Frontal cortex (tissue), 4 donors: ENCODE results near the gene DNAH6. TPM values are rescaled to one million over a fixed set of nuclear protein-coding genes. Genes with fewer than 3 reads are reported as not detected.
A peak's percentile ranks its signal among the peaks of the same experiment; 100 is the strongest.
"Not testable (repeated sequence)": the region's sequence is repeated elsewhere in the genome, so short reads cannot be mapped to it uniquely, and the experiment has no call there.

ENCODE experiments used
- DNase-seq, 2 donors: peaks; one replicate each; pipeline ENCODE4 v3.0.0; 2012; ENCODE audit warnings: low spot score in 2 of 2
- FAIRE-seq: peaks from 2 replicates; lab custom pipeline; 2012; peaks lifted over from hg19 to GRCh38; lab: Jason Lieb, UNC
- total RNA-seq: library from RNA; depleted of rRNA; stranded (reverse); fragments of >200 nt; gene quantifications from one replicate; pipeline ENCODE4 v1.2.3, GENCODE V29; 2014
- donor health status: control.
- donor health status: control.
- donor health status: control.

The DNAH6 gene, protein sequence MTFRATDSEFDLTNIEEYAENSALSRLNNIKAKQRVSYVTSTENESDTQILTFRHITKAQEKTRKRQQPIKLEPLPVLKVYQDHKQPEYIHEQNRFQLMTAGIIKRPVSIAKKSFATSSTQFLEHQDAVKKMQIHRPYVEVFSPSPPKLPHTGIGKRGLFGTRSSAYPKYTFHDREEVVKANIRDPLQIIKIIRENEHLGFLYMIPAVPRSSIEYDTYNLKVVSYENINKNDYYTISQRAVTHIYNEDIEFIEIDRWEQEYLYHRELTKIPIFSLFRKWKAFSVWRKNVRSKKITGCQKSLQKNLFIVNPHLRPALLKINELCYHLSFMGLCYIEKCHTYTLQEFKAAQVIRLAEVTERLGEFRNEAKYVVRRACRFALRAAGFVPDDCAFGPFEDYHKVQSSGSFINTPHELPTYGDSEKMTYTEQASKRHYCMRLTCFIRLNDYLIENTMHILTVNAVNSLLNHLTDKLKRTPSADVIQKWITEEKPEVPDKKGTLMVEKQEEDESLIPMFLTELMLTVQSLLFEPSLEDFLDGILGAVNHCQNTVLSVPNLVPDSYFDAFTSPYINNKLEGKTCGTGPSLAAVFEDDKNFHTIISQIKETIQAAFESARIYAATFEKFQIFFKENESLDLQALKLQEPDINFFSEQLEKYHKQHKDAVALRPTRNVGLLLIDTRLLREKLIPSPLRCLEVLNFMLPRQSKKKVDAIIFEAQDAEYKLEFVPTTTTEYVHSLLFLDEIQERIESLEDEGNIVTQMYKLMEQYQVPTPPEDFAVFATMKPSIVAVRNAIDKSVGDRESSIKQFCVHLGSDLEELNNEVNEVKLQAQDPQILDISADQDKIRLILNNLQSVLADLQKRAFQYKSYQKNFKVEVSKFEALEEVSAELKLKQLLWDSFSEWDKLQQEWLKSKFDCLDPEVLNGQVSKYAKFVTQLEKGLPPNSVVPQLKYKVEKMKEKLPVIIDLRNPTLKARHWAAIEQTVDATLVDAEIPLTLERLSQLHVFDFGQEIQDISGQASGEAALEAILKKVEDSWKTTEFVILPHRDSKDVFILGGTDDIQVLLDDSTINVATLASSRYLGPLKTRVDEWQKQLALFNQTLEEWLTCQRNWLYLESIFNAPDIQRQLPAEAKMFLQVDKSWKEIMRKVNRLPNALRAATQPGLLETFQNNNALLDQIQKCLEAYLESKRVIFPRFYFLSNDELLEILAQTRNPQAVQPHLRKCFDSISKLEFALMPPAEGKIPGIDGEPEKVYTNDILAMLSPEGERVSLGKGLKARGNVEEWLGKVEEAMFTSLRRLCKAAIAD (N-terminal part only)
- 4.9 TPM for total RNA-seq

DNA sequence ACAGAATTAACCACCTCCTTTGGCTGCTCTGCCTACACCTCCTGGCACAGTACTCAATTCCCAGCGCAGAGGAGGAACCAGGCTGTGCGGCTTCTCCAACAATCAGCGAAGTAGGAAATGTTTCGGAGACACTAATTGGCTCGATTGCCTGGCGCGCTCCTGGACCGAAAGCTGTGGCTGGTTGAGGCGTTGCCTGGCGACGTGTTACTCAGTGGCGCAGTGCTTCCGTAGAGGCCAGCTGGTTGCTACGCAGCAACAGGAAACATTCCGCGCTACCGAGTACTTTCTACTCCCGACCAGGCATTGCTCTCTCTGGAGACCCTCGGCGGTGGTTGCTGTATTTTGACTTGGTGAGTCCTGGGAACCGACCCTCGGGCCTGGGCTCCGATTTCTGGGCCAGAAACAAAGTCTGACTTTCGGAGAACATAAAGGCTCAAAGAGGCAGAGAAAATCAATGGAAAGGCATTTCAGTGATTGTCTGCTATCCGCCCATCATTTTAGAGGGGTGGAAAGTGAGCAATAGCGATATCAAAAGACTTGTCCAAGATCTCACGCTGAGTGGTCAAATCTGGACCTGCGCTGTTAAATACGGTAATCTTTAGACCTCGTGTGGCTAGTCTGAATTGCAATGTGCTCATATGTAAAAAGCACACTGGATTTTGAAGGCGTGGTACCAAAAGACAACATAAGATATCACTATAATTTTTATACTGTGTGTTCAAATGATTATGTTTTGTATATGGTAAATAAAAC is at the start of gene DNAH6:
Gene DNAH6 (plus strand): TSS at position 265 of the 753 bp plus-strand sequence. CDS start 1,329 bp downstream, outside the sequence.
- DNase-seq, result peak; percentile 48 to 77
- no peak for FAIRE-seq

DNA sequence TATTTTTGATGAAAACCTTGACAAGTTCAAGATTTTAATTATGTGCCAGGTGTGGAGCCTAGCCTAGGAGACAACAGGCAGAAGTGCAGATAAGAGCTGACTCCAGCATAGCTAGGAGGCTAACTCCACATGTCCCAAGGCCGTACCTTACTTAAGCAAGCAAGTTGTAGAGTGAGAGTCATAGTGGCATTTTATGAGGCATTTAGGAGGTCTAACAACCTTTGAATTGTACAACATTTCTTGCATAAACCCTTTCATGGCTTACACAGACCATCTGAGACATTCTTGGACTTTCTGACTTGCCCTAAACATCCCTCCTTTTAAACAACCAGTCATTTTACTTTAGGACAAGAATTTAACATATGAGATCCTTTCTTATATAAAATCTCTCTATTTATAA is 48.9 kb upstream of the DNAH6 start:
- DNase-seq (no peak), FAIRE-seq (no peak)

DNA sequence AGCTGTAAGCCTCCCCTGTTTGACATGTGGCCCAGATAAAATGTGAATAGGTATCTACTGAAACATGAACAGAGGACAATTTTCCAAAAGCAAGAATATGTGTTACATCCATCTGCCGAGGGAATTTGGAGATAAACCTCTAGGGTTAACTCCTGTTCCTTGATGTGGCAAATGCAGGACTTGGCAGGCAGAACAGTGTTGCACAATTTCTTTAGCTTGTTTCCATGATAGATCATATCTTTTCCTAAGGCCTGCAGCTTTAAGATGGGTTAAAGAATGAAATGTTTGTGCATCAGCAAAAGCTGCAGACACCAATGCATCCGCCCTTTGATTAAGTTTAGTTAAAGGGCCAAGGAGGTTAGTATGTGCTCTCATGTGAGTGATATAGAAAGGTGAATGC is 43.9 kb upstream of the DNAH6 start:
- not testable (repeated sequence) for DNase-seq, FAIRE-seq

DNA sequence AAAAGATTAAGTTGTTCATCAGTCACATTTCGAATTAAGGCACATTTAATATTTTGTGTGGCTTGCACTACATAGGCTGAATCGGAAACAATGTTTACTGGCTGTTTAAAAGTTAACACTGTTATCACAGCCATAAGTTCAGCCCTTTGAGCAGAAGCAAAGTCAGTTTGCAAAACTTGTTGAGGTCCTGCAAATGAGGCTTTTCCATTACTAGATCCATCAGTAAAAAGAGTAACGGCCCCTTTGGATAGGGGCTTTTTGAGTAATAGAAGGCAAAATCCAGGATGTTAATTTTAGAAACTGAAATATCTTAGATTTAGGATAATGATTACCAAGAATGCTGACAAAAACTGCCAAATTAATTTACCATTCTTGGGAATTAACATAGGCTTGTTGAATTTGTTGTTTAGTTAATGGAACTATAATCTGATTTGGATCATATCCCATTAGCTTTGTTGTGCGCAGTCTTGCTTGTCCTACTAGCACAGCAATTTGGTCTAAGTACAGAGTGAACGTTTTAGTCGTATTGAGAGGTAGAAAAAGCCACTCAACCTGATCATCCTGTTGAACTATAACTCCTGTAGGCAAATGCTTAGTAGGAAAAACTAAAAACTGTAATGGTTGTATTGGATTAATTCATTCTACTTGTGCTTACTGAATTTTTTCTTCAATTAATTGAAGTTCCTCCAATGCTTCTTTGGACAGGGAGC is 43.3 kb upstream of the DNAH6 start:
- no peak for FAIRE-seq
- no peak for DNase-seq

DNA sequence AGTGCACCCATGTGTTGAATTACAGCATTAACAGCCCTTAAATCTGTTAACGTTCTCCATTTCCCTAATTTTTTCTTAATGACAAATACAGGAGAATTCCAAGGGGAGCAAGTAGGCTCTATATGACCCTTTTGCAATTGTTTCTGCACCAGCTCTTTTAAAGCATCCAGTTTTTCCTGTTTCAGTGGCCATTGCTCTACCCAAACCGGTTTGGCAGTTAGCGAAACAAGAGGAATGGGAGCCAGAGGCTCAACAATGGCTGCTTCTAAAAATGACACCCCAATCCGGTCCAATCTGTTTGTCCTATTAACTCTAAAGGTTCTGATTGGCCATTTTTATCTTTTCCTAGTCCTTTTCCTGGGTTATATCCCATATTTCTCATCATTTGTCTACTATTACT is 42.1 kb upstream of the DNAH6 start:
- no peak for DNase-seq
- FAIRE-seq, result no peak

DNA sequence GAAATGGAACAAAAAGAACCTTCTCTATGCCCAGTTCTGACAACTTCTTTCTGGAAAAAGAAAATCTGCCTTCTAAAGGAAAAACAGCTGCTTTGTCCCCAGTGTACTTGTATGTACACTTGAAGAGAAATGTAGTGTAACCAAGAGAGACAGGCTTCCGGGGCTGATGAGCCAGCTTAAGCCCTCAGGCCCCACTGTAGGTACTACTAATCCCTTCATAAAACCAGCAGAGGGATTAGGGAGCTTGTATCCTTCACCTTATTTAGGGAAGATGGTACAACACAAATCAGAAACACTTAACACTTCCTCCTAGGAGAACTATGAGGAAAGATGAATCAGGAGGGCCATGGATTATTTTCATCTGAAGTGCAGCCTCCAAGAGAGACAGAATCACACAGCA is 38.4 kb upstream of the DNAH6 start:
- DNase-seq, result no peak
- FAIRE-seq, result no peak

DNA sequence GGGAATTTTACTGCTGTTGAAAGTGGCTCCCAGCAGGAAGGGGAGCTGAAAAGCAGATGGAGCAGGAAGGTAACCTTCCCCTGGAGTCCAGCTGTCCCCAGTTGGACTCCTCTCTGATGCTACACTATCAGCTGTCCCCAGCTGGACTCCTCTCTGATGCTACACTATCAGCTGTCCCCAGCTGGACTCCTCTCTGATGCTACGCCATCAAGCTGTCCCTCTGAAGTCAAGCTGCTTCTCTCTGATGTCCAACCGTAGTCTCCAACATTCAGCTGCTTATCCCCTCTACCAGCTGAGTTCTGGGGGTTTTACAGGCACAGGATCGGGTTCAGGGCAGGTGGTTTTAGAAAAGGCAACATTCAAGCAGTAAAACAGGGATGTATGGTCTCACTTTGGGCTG is 37.4 kb upstream of the DNAH6 start:
- no peak for FAIRE-seq

DNA sequence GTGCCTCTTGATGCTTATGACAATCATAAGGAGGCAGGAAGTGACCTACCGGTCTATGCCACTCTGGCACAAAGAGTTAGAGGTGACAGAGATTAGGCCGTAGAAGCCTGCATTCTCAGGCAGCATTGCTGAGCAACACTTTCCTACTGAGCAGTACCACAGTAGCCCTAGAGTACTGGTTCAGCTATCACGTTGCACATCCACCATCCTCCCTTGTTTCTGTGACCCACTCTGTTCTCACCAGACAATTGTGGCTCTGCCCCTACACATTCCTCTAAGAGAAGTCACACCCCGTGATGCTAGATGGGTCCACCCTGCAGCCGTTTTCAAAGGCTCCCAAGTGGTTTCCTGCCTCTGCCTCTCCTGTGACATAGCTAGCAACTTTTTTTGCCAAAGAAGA is 34.6 kb upstream of the DNAH6 start:
- FAIRE-seq (no peak), DNase-seq (no peak)

More for the DNA sequence above, 37.4 kb upstream of the DNAH6 start:
- DNase-seq, result no peak

DNA sequence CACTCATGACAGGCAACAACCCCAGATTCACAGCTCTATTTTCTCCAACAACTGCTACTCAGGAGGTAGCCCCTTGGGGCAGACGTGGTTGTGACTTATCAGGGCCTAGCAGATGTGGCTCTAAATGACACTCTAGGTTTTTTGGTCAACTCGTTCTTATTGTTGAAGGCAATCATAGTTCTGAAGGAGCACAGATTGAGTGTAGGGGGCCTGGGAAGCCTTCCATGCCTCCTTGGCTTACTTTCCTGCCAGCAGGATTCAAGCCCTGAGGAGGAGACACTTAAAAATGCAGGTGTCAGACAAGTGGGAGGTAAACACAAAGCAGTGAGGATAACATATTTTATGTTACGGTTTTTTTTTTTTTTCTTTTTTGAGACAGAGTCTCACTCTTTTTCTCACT is 33.7 kb upstream of the DNAH6 start:
- no peak for DNase-seq
- no peak for FAIRE-seq

DNA sequence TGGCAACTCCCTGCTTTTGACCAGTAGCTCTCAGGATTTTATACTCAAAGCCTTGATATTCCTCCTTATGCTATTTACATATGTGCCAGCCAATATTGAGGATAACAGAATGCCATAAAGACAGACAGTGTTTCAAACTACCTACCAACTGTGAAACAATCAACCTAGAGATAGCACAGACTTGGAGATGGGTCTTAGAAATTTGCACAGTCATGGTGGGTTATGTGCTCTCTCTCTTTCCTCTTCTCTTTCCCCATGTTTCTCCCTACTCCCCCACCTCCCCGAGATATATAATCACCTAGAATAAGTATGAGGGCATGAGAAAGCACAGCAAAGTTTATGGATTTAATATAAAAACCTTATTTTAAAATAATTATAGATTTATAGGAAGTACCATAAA is 33.0 kb upstream of the DNAH6 start:
- FAIRE-seq (no peak), DNase-seq (no peak)

DNA sequence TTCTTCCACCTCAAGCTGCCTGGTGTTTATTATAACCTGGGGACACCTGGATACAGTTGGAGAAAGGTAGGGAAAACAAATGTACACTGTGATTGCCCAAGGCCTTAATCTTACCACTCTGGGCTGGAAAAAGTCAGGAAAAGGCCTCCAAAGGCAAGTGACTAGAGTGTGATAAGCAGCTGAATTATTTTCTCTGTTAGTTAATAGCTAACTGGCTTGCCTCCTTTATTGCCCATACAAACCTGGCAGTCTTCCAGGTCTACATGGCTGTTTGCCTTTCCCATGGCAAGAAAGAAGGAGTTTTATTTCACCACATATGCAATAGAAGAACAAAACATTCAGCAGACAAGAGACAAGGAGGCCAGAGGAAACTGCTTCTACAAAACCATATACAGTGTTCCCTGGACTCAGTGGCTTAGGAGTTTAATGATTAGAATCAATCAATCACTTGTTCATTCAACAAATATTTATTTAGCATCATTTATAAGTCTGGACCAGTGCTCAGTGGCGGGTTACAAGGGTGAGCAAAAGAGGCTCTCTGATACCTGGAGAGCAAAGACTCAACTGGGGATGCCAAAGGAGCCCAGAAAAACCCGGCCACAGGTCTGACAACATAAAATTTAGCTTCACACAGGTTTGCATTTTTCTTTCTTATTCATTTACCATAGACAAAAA is 29.7 kb upstream of the DNAH6 start:
- FAIRE-seq, result no peak

DNA sequence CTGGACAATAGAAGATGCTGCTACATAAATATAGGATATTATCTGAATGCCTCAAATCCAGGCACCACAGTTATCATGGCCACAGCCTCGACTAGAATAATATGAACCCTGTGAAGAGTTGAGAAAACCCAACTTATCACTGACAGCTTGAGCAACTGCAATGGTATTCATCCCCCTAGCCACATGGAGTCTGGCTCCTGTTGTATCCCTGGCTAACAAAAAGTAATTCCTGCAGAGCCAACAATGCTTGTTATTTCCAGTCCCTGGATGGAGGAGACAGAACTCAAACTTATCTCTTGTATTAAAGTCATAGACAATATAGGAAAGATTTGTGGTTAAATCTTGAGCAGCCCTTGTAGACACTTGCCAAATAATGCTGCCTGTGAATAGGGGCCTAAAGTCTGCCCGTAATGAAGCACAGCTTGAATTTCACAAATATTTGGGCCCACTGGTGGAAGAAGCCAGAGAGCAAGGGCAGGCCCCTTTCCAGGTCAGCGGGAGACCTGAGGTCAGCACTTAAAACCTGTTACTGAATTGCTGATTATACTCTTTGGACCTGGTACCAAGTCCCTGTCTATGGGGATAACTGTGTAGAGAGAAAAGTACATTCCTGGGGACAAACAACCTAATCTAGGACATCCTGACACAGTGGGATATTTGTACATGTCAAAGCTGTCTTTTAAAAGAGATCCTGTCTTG is 28.9 kb upstream of the DNAH6 start:
- no peak for DNase-seq
- FAIRE-seq, result no peak

More for the DNA sequence above, 29.7 kb upstream of the DNAH6 start:
- DNase-seq, result no peak

DNA sequence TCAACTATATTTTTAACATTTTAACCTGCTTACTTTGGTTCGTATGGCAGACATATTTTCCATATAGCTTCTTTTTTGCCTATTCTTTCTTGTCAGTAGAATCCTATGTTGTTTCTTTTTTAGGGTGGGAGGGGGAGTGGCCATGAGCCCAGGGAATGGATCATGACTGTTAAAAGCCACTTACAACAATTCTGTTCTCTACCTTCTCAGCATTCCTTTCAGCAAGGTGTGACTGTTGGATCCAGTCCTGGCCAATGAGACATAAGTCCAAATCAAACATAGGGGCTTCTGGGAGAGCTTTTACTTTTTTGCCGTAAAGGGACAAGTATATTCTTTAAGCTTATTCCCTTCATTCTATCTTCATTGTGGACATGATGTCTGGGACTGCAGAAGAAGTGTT is 25.0 kb upstream of the DNAH6 start:
- no peak for FAIRE-seq
- DNase-seq, result no peak

DNA sequence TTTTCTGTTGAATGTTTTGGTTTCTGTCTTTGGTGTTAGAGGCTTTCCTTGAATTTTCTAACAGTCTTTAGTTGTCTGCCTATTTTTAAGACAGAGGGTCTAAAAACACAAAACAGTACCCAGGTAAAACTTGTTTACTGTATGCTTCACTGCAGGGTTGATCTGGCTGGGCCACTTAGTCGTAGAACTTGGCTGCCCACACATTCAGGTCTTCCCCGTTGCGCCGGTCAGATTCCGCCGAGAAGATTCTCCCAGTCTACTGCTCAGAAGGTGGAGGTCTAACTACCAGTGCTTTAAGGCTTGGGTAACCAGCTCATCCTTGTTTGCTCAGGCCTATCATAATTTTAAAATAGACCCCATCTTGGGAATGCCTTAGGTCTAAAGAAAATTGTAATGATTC is 24.6 kb upstream of the DNAH6 start:
- FAIRE-seq, result no peak
- DNase-seq, result no peak

DNA sequence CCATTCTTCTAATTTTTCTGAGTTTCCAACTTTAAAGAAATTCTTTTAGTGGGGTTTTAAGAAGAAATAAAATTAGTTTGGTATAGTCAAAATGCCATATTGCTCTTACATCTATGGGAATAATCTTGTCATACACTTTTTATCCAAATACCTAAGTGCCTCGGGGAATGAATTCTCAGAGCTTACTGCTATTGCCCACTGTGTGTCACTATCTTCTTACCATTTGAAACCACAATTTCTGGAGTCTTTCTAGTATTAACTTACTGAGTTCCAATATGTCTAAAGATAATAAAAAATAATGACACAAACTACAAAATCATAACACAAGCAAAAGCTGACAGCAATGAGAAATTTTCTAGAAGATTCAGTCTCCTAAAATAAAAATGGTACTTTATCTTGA is 23.7 kb upstream of the DNAH6 start:
- FAIRE-seq (no peak), DNase-seq (no peak)

DNA sequence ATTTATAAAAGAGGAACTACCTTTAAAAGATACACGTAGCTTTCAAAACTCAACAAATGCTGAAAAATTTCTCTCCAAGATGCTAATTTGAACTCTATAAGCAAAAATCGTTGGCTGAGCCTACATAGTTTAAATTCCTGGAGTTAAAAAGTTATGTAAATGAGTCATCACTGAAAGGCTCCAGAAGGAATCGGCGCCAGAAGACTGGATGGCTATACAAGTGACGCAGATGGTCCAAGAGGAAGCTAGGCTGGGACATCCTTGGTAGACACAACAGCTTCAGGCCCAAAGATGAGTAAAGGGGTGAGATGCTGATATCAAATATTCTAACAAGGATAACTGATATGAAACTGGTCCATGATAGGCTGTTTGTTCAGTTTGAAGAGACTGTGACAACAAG is 22.8 kb upstream of the DNAH6 start:
- DNase-seq, result no peak
- no peak for FAIRE-seq

DNA sequence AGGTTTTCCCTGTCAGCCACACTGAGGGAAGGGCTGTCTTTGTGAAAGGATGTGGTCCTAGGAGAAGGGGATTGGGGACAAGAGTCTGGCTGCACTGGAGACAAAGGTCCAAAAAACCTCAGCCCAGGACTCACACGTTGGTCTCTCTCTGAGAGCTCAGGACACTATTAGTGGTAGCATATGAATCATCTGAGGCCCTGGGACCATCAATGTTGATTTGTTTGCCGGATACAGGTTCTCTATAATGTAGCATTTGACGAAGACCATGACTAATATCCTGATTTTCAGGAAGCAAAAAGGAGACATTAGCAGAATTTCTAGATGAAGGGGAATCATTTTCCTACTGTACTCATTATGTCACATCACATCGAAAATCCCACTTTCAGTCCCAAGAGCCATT is 22.2 kb upstream of the DNAH6 start:
- FAIRE-seq, result no peak
- DNase-seq, result no peak
